GOT3 (cell line): Measurements from ENCODE around the gene KRT74.
"Not testable (repeated sequence)": the region's sequence is repeated elsewhere in the genome, so short reads cannot be mapped to it uniquely, and the experiment has no call there.

ENCODE experiments used
- DNase-seq: peaks from one replicate; lab custom pipeline; 2025; ENCODE audit warnings: mixed read lengths; lab: John Stamatoyannopoulos, UW

Gene KRT74

GRCh38 chr12:52602552-52602951 lies 28.9 kb upstream of the KRT74 start:
- DNase-seq, result no peak

- DNase-seq, result no peak
Measured at GRCh38 chr12:52601671-52602070, 28.0 kb upstream of the KRT74 start.

GRCh38 chr12:52600941-52601481 lies 27.4 kb upstream of the KRT74 start, which contains the start of gene KRT72:
Gene KRT72 (minus strand): TSS chr12:52601463. CDS start chr12:52601452, 11 bp downstream.
- no peak for DNase-seq

GRCh38 chr12:52600475-52600874 lies 26.8 kb upstream of the KRT74 start:
- DNase-seq, result no peak

- no peak for DNase-seq
Measured at GRCh38 chr12:52600071-52600470, 26.4 kb upstream of the KRT74 start.

- no peak for DNase-seq
Measured at GRCh38 chr12:52598966-52599365, 25.3 kb upstream of the KRT74 start.

- DNase-seq, result not testable (repeated sequence)
Measured at GRCh38 chr12:52594237-52594636, 20.6 kb upstream of the KRT74 start.

- no peak for DNase-seq
Measured at GRCh38 chr12:52591521-52591920, 17.9 kb upstream of the KRT74 start.

GRCh38 chr12:52590021-52590420 lies 16.4 kb upstream of the KRT74 start:
- DNase-seq, result no peak

- DNase-seq, result no peak
Measured at GRCh38 chr12:52587563-52587962, 13.9 kb upstream of the KRT74 start.

GRCh38 chr12:52585946-52586345 lies 12.3 kb upstream of the KRT74 start:
- no peak for DNase-seq

- DNase-seq, result no peak
Measured at GRCh38 chr12:52585066-52585465, 11.4 kb upstream of the KRT74 start.

GRCh38 chr12:52584156-52584682 lies 10.6 kb upstream of the KRT74 start:
- DNase-seq, result no peak

GRCh38 chr12:52582971-52583456 lies 9.4 kb upstream of the KRT74 start:
- DNase-seq, result no peak

- DNase-seq, result no peak
Measured at GRCh38 chr12:52582486-52582885, 8.8 kb upstream of the KRT74 start.

- DNase-seq, result no peak
Measured at GRCh38 chr12:52581481-52581880, 7.8 kb upstream of the KRT74 start.

GRCh38 chr12:52581066-52581465 lies 7.4 kb upstream of the KRT74 start:
- no peak for DNase-seq

GRCh38 chr12:52580496-52580895 lies 6.9 kb upstream of the KRT74 start:
- DNase-seq, result no peak

GRCh38 chr12:52579468-52580465 lies 6.1 kb upstream of the KRT74 start:
- DNase-seq, result no peak

GRCh38 chr12:52578469-52578868 lies 4.8 kb upstream of the KRT74 start:
- DNase-seq, result no peak

GRCh38 chr12:52577316-52577715 lies 3.7 kb upstream of the KRT74 start:
- no peak for DNase-seq

GRCh38 chr12:52575948-52576347 lies 2.3 kb upstream of the KRT74 start:
- no peak for DNase-seq

GRCh38 chr12:52575256-52575655 lies 1.6 kb upstream of the KRT74 start:
- DNase-seq, result no peak
